Stimulated activated effector memory CD8-positive, alpha-beta T cell treated with anti-CD3 and anti-CD28 coated beads, Interleukin-12 subunit alpha, Interleukin-12 subunit beta, amount 100 ng/mL, for 72 hours (primary cell): ENCODE results near the gene SEMA4B.

Source experiments
- ATAC-seq: fragments of 150-1000 bp; cut with Tn5 transposase; 2 replicates; pipeline ENCODE4 v1.10.0; 2021
- DNase-seq, 2 donors: peaks; one replicate each; pipeline ENCODE4 v3.0.0; 2021 to 2022; ENCODE audit warnings: low spot score in 2 of 2
- H3K27ac Mint-ChIP-seq: one replicate; pipeline ENCODE4 v1.8.0; 2022; ENCODE audit warnings: mild to moderate bottlenecking, mixed read lengths
- H3K36me3 Mint-ChIP-seq: one replicate; pipeline ENCODE4 v1.8.0; 2022; ENCODE audit warnings: mild to moderate bottlenecking, mixed read lengths
- H3K4me1 Mint-ChIP-seq: one replicate; pipeline ENCODE4 v1.8.0; 2022; ENCODE audit warnings: mixed read lengths
- H3K4me3 Mint-ChIP-seq: one replicate; pipeline ENCODE4 v1.8.0; 2022; ENCODE audit warnings: mild to moderate bottlenecking, mixed read lengths
- H3K9me3 Mint-ChIP-seq: one replicate; pipeline ENCODE4 v1.8.0; 2022; ENCODE audit warnings: mixed read lengths

SEMA4B gene

GRCh38 chr15:90211440-90212143 lies 10.5 kb downstream of the SEMA4B start:
- Mint-ChIP-seq H3K36me3 (peaks cover 10% of the 10 kb centered on the region), H3K9me3 (no peaks in the 10 kb centered on the region), H3K27ac (peak overlapping the region; percentile 92), H3K4me3 (no peak overlapping the region), H3K4me1 (peaks cover 63% of the 10 kb centered on the region)
- peak; percentile 29 for ATAC-seq
- DNase-seq, result no peak

- Mint-ChIP-seq H3K4me3 (no peak overlapping the region), H3K27ac (peak overlapping the region; percentile 92), H3K36me3 (peaks cover 10% of the 10 kb centered on the region), H3K4me1 (peaks cover 69% of the 10 kb centered on the region), H3K9me3 (no peaks in the 10 kb centered on the region)
- no peak for DNase-seq
- ATAC-seq, result no peak
Measured at GRCh38 chr15:90212221-90213098, 11.3 kb downstream of the SEMA4B start.

GRCh38 chr15:90213122-90213817 lies 12.1 kb downstream of the SEMA4B start:
- Mint-ChIP-seq H3K27ac (peak overlapping the region; percentile 10), H3K36me3 (peaks cover 10% of the 10 kb centered on the region), H3K4me3 (no peak overlapping the region), H3K4me1 (peaks cover 71% of the 10 kb centered on the region), H3K9me3 (no peaks in the 10 kb centered on the region)
- ATAC-seq, result peak; percentile 45
- no peak for DNase-seq

GRCh38 chr15:90213818-90214204 lies 12.7 kb downstream of the SEMA4B start:
- peak overlapping the region; percentile 10 for H3K27ac Mint-ChIP-seq

GRCh38 chr15:90214553-90215196 lies 13.5 kb downstream of the SEMA4B start:
- H3K27ac Mint-ChIP-seq, result peak overlapping the region; percentile 46
- H3K36me3 Mint-ChIP-seq, result peaks cover 6% of the 10 kb centered on the region
- H3K4me1 Mint-ChIP-seq, result peaks cover 72% of the 10 kb centered on the region
- no peak overlapping the region for H3K4me3 Mint-ChIP-seq
- H3K9me3 Mint-ChIP-seq, result no peaks in the 10 kb centered on the region
- DNase-seq (no peak), ATAC-seq (no peak)

More at GRCh38 chr15:90213818-90214204, 12.7 kb downstream of the SEMA4B start:
- no peaks in the 10 kb centered on the region for H3K9me3 Mint-ChIP-seq
- H3K4me1 Mint-ChIP-seq, result peaks cover 72% of the 10 kb centered on the region
- DNase-seq (no peak), ATAC-seq (no peak)
- H3K4me3 Mint-ChIP-seq, result no peak overlapping the region
- H3K36me3 Mint-ChIP-seq, result peaks cover 10% of the 10 kb centered on the region

- no peak for DNase-seq
- peaks cover 20% of the 10 kb centered on the region for H3K36me3 Mint-ChIP-seq
- H3K9me3 Mint-ChIP-seq, result no peaks in the 10 kb centered on the region
- ATAC-seq, result no peak
- peak overlapping the region; percentile 68 for H3K27ac Mint-ChIP-seq
- H3K4me1 Mint-ChIP-seq, result peaks cover 48% of the 10 kb centered on the region
- H3K4me3 Mint-ChIP-seq, result no peak overlapping the region
Measured at GRCh38 chr15:90217671-90218394, 16.7 kb downstream of the SEMA4B start.

GRCh38 chr15:90219421-90220141 lies 18.5 kb downstream of the SEMA4B start:
- no peaks in the 10 kb centered on the region for H3K9me3 Mint-ChIP-seq
- ATAC-seq, result peak; percentile 78
- H3K27ac Mint-ChIP-seq, result peak overlapping the region; percentile 68
- DNase-seq, result peak; percentile 42 to 80
- peaks cover 17% of the 10 kb centered on the region for H3K36me3 Mint-ChIP-seq
- peaks cover 37% of the 10 kb centered on the region for H3K4me1 Mint-ChIP-seq
- no peak overlapping the region for H3K4me3 Mint-ChIP-seq

GRCh38 chr15:90221246-90221900 lies 20.2 kb downstream of the SEMA4B start:
- Mint-ChIP-seq H3K9me3 (no peaks in the 10 kb centered on the region), H3K4me3 (no peak overlapping the region), H3K36me3 (peaks cover 27% of the 10 kb centered on the region), H3K27ac (no peak overlapping the region), H3K4me1 (peaks cover 27% of the 10 kb centered on the region)
- DNase-seq (no peak), ATAC-seq (peak; percentile 41)

- H3K36me3 Mint-ChIP-seq, result peaks cover 27% of the 10 kb centered on the region
- peaks cover 19% of the 10 kb centered on the region for H3K4me1 Mint-ChIP-seq
- no peak overlapping the region for H3K4me3 Mint-ChIP-seq
- H3K27ac Mint-ChIP-seq, result no peak overlapping the region
- DNase-seq (no peak), ATAC-seq (no peak)
- H3K9me3 Mint-ChIP-seq, result no peaks in the 10 kb centered on the region
Measured at GRCh38 chr15:90222547-90222946, 21.4 kb downstream of the SEMA4B start.

- no peak for ATAC-seq
- H3K36me3 Mint-ChIP-seq, result peaks cover 30% of the 10 kb centered on the region
- peaks cover 16% of the 10 kb centered on the region for H3K4me1 Mint-ChIP-seq
- no peak overlapping the region for H3K27ac Mint-ChIP-seq
- no peak overlapping the region for H3K4me3 Mint-ChIP-seq
- H3K9me3 Mint-ChIP-seq, result no peaks in the 10 kb centered on the region
- no peak for DNase-seq
Measured at GRCh38 chr15:90223441-90224165, 22.5 kb downstream of the SEMA4B start.

GRCh38 chr15:90225047-90225446 lies 23.9 kb downstream of the SEMA4B start:
- Mint-ChIP-seq H3K4me1 (peaks cover 16% of the 10 kb centered on the region), H3K36me3 (peaks cover 45% of the 10 kb centered on the region), H3K27ac (no peak overlapping the region), H3K9me3 (no peaks in the 10 kb centered on the region), H3K4me3 (no peak overlapping the region)
- DNase-seq (no peak), ATAC-seq (no peak)

GRCh38 chr15:90225504-90226234 lies 24.5 kb downstream of the SEMA4B start:
- ATAC-seq (no peak), DNase-seq (no peak)
- peaks cover 51% of the 10 kb centered on the region for H3K36me3 Mint-ChIP-seq
- no peak overlapping the region for H3K27ac Mint-ChIP-seq
- no peak overlapping the region for H3K4me3 Mint-ChIP-seq
- peaks cover 21% of the 10 kb centered on the region for H3K4me1 Mint-ChIP-seq
- H3K9me3 Mint-ChIP-seq, result no peaks in the 10 kb centered on the region
